GM19324 (cell line): ENCODE results near the gene C20orf96.
"Not testable (repeated sequence)": the region's sequence is repeated elsewhere in the genome, so short reads cannot be mapped to it uniquely, and the experiment has no call there.

Experiments
- ATAC-seq: cut with Tn5 transposase; IDR thresholded peaks from one replicate; pipeline ENCODE4 v1.9.1; 2021; ENCODE audit warnings: mild to moderate bottlenecking, moderate library complexity; ENCODE audit not compliant: unreplicated experiment, low FRiP score

The C20orf96 gene

GRCh38 chr20:290084-290831 is at the start of gene C20orf96:
Gene C20orf96, minus strand, starts transcription at chr20:290750. Its CDS starts 140 bp downstream, at chr20:290610.
- ATAC-seq: peak; percentile 85

- ATAC-seq: not testable (repeated sequence)
Observed at GRCh38 chr20:336040-336439, 45.5 kb upstream of the C20orf96 start.

- ATAC-seq: no peak
Observed at GRCh38 chr20:334578-334977, 44.0 kb upstream of the C20orf96 start.

GRCh38 chr20:330233-331149 is 39.9 kb upstream of the C20orf96 start:
- no peak for ATAC-seq

- no peak for ATAC-seq
Observed at GRCh38 chr20:329851-330232, 39.3 kb upstream of the C20orf96 start.

- no peak for ATAC-seq
Observed at GRCh38 chr20:328975-329695, 38.6 kb upstream of the C20orf96 start.

- ATAC-seq: no peak
Observed at GRCh38 chr20:328027-328974, 37.8 kb upstream of the C20orf96 start.

- ATAC-seq: no peak
Observed at GRCh38 chr20:327186-328026, 36.9 kb upstream of the C20orf96 start.

GRCh38 chr20:326645-327185 is 36.2 kb upstream of the C20orf96 start:
- no peak for ATAC-seq

- peak; percentile 6 for ATAC-seq
Observed at GRCh38 chr20:325889-326644, 35.5 kb upstream of the C20orf96 start.

- peak; percentile 74 for ATAC-seq
Observed at GRCh38 chr20:325045-325888, 34.7 kb upstream of the C20orf96 start, which contains the start of gene SOX12. Gene SOX12, plus strand, starts transcription at chr20:325552. Its CDS starts 373 bp downstream, at chr20:325925.

- peak; percentile 63 for ATAC-seq
Observed at GRCh38 chr20:324177-325044, 33.9 kb upstream of the C20orf96 start.

GRCh38 chr20:316316-317068 is 25.9 kb upstream of the C20orf96 start:
- no peak for ATAC-seq

GRCh38 chr20:313948-314347 is 23.4 kb upstream of the C20orf96 start:
- no peak for ATAC-seq

GRCh38 chr20:313402-313801 is 22.9 kb upstream of the C20orf96 start:
- no peak for ATAC-seq
